ENCODE measurements around the gene TRIM29. TPM values are rescaled to one million over a fixed set of nuclear protein-coding genes. Genes with fewer than 3 reads are reported as not detected.

Gene TRIM29
- total and polyA plus RNA-seq, 7 donors = 0.33 to 8.5 (median 6.0) TPM

DNA sequence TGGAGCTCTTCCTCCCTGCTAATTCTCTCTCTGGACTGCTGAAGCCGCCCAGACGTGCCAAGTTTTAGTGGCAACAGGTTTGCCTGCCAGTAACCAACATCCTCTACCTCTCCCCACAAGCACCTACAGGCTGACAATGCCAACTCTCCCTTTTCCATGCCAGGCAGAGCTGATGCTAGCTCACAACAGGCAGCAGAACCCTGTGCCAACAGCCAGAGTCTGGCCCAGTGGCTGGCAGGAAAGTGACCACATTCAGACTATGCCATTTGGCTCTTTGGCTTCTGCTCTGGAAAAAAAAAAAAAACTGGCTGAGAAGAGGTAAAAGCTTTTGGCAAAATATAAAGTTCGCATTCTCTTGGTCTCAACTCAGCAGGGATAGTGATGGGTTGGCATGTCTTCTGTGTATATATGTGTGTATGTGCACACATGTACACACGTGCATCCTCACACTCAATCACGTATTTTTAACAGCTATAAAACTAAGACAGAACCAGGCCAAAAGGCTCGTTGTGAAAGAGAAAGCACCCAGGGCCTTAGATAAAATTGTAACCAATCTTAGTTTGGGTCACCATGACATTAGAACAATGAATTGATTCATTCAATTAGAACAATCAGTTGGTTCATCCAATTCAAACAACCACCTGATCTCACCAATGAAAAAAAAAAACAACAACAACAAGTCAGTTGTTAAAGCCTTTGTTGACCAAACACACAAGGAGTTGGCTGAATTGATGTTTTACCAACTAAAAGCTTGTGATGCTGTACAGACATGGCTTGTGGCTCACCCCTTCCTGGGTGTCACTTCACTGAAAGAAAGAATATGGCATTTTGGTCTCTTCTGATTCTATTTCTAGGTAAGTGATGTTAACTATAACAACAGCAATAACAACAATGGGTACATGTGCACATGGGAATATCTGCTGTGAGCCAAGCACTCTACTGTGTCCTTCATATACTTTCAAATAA lies 48.6 kb downstream of the TRIM29 start:
- DNase-seq = no peak
- Histone ChIP-seq H3K36me3 (no peaks in the 10 kb centered on the region), H3K4me1 (no peaks in the 10 kb centered on the region), H3K27ac (no peak overlapping the region), H3K27me3 (no peaks in the 10 kb centered on the region), H3K4me3 (no peak overlapping the region), H3K9me3 (no peaks in the 10 kb centered on the region)
- TF ChIP-seq, protein P1, sequence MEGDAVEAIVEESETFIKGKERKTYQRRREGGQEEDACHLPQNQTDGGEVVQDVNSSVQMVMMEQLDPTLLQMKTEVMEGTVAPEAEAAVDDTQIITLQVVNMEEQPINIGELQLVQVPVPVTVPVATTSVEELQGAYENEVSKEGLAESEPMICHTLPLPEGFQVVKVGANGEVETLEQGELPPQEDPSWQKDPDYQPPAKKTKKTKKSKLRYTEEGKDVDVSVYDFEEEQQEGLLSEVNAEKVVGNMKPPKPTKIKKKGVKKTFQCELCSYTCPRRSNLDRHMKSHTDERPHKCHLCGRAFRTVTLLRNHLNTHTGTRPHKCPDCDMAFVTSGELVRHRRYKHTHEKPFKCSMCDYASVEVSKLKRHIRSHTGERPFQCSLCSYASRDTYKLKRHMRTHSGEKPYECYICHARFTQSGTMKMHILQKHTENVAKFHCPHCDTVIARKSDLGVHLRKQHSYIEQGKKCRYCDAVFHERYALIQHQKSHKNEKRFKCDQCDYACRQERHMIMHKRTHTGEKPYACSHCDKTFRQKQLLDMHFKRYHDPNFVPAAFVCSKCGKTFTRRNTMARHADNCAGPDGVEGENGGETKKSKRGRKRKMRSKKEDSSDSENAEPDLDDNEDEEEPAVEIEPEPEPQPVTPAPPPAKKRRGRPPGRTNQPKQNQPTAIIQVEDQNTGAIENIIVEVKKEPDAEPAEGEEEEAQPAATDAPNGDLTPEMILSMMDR (IDR thresholded peaks at IDR 0.05) = no peak
- TF ChIP-seq POLR2A (IDR thresholded peaks at IDR 0.05) (no peak), POLR2AphosphoS5 (IDR thresholded peaks at IDR 0.05) (no peak), EP300 (IDR thresholded peaks at IDR 0.05) (no peak)
- 57 to 79% methylated on average over 6 of the region's 6 CpGs for WGBS, 2 donors
- intact Hi-C loops (cut with DNase I) = no loop called here

DNA sequence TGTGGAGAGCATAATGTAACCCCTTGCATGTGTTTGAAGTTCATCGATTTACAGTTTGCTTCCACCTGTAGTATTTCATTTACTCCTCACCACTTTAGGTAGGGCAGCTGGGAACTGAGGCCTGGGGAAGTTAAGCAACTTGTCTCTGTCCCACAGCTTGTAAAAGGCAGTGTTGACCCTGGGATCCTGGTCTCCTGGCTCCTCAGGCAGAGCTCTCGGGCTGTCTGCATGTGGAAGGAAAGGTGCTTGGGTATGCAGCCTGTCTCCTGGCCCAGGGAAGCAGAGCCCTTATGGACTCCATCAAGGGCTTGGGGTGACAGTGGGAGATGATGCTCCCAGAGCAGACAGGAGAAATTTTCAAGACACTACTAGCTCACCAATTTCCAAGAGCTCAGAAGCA lies 49.9 kb downstream of the TRIM29 start:
- DNase-seq = no peak
- intact Hi-C loops (cut with DNase I) = no loop called here
- Histone ChIP-seq H3K27ac (no peak overlapping the region), H3K9me3 (no peaks in the 10 kb centered on the region), H3K27me3 (no peaks in the 10 kb centered on the region), H3K36me3 (no peaks in the 10 kb centered on the region), H3K4me1 (no peaks in the 10 kb centered on the region), H3K4me3 (no peak overlapping the region)
- 89 to 90% methylated on average over 2 of the region's 2 CpGs for WGBS, 2 donors
- TF ChIP-seq EP300 (IDR thresholded peaks at IDR 0.05) (no peak), POLR2AphosphoS5 (IDR thresholded peaks at IDR 0.05) (no peak), POLR2A (IDR thresholded peaks at IDR 0.05) (no peak)
- TF ChIP-seq, protein P1 (IDR thresholded peaks at IDR 0.05) = no peak

DNA sequence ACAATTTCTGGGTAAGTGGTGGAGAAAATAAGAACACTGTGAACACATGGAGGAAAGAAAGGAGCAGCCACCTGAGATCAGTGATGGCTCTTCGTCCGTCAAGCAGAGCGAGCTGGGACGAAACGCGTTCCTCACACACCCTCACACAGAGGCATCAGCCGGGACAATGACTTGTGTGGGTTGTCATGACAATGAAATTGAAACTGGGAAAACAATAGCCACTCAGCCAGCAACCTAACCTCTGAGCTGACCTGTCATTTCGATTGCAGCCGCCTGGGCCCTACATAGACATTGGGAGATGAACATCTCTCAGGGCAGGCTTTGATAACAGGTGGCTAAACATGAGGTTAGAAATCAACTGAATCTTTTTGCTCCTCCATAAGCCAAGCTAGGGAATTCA lies 51.3 kb downstream of the TRIM29 start:
- 69 to 74% methylated on average over 9 of the region's 9 CpGs for WGBS, 2 donors

DNA sequence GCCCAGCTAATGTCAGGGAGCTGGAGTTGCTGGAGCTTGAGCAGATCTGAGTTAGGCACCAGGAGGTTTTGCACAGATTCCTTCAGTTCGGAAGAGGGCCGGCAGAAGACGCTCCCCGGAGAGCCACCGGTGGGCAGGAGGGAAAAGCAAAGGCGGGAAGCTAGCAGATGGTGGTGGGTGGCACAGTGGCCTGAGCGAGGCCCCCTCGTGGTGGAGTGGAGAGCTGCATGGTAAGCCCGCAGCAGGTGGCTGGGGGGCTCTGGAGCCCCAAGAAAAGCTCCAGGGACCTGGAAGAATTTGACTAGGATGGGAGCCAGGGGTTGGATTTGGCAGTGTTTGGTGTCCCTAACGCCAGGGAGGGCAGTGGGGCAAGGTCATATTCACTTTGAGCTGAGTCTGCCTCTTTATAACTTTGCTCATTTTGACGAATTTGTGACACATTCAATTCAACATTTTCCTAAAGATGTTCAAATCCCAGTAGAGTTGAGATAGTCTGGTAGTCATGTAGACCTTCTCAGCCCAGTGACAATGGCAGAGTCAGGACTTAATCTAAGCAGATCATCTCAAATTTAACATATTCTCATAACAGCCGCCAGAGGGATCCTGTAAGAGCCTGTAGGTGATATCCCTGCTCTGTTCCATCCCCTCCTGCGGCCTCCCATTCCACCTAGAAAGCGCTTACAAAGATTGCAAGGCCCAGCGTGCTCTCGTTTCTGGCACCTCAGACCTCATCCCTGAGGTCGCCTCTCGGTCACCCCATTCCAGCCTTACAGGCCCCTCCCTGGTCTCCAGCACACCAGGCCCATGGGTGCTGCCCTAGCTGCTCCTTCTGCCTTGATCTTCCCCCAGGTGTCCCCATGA lies 57.9 kb downstream of the TRIM29 start:
- TF ChIP-seq, protein P1 (IDR thresholded peaks at IDR 0.05) = peak in 1 of 4 experiments; percentile 49
- TF ChIP-seq POLR2A (IDR thresholded peaks at IDR 0.05) (no peak), EP300 (IDR thresholded peaks at IDR 0.05) (no peak), POLR2AphosphoS5 (IDR thresholded peaks at IDR 0.05) (no peak)
- no peak overlapping the region for H3K27ac ChIP-seq
- WGBS, 2 donors = 48 to 61% methylated on average over 18 of the region's 18 CpGs
- H3K36me3 ChIP-seq = no peaks in the 10 kb centered on the region
- H3K27me3 ChIP-seq = peaks cover 0 to 17% (median 0%) of the 10 kb centered on the region in 3 donors
- DNase-seq = no peak
- no peaks in the 10 kb centered on the region for H3K4me1 ChIP-seq
- no peak overlapping the region for H3K4me3 ChIP-seq
- intact Hi-C loops (cut with DNase I) = no loop called here
- no peaks in the 10 kb centered on the region for H3K9me3 ChIP-seq

More for the DNA sequence above, 51.3 kb downstream of the TRIM29 start:
- intact Hi-C loops (cut with DNase I) = no loop called here
- H3K9me3 ChIP-seq = no peaks in the 10 kb centered on the region
- no peak overlapping the region for H3K4me3 ChIP-seq
- TF ChIP-seq POLR2A (IDR thresholded peaks at IDR 0.05) (no peak), EP300 (IDR thresholded peaks at IDR 0.05) (no peak), POLR2AphosphoS5 (IDR thresholded peaks at IDR 0.05) (no peak)
- TF ChIP-seq, protein P1 (IDR thresholded peaks at IDR 0.05) = no peak
- no peaks in the 10 kb centered on the region for H3K4me1 ChIP-seq
- H3K36me3 ChIP-seq = no peaks in the 10 kb centered on the region
- H3K27me3 ChIP-seq = no peaks in the 10 kb centered on the region
- DNase-seq = no peak
- no peak overlapping the region for H3K27ac ChIP-seq
